Measurements from ENCODE around the gene TMCO2.

TMCO2 gene

GRCh38 chr1:40258445-40258769 lies 10.7 kb downstream of the TMCO2 start:
- Mint-ChIP-seq H3K4me3 (peak overlapping the region; percentile 96), H3K27ac (peak overlapping the region; percentile 99), H3K27me3 (ENCODE audit: low read depth, poor library complexity) (peaks cover 3% of the 10 kb centered on the region), H3K4me1 (peaks cover 23% of the 10 kb centered on the region), H3K9me3 (no peaks in the 10 kb centered on the region), H3K36me3 (ENCODE audit: low read depth) (peaks cover 31% of the 10 kb centered on the region)
- DNase-seq = no peak
- TF ChIP-seq, protein P1, sequence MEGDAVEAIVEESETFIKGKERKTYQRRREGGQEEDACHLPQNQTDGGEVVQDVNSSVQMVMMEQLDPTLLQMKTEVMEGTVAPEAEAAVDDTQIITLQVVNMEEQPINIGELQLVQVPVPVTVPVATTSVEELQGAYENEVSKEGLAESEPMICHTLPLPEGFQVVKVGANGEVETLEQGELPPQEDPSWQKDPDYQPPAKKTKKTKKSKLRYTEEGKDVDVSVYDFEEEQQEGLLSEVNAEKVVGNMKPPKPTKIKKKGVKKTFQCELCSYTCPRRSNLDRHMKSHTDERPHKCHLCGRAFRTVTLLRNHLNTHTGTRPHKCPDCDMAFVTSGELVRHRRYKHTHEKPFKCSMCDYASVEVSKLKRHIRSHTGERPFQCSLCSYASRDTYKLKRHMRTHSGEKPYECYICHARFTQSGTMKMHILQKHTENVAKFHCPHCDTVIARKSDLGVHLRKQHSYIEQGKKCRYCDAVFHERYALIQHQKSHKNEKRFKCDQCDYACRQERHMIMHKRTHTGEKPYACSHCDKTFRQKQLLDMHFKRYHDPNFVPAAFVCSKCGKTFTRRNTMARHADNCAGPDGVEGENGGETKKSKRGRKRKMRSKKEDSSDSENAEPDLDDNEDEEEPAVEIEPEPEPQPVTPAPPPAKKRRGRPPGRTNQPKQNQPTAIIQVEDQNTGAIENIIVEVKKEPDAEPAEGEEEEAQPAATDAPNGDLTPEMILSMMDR (IDR thresholded peaks at IDR 0.05) = no peak

- peaks cover 5% of the 10 kb centered on the region for H3K4me1 Mint-ChIP-seq
- peaks cover 44% of the 10 kb centered on the region for H3K36me3 Mint-ChIP-seq (ENCODE audit: low read depth)
Measured at GRCh38 chr1:40264354-40264781, 16.6 kb downstream of the TMCO2 start.

DNA sequence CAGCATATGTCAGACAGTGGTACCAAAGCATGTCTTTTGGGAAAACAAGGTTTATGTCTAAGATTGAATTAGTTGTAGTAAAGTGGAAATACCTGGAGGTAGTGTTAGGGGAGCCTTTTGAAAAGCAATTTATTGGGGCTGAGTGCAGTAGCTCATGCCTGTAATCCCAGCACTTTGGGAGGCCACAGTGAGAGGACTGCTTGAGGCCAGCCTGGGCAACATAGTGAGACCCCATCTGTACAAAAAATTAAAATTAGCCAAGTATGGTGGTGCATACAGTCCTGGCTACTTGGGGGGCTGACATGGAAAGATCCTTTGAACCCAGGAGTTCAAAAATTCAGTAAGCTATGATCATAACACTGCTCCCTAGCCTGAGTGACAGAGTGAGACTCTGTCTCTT lies 17.6 kb downstream of the TMCO2 start:
- peaks cover 51% of the 10 kb centered on the region for H3K36me3 Mint-ChIP-seq (ENCODE audit: low read depth)
- H3K4me3 Mint-ChIP-seq = no peak overlapping the region
- H3K27me3 Mint-ChIP-seq (ENCODE audit: low read depth, poor library complexity) = peaks cover 3% of the 10 kb centered on the region
- no peaks in the 10 kb centered on the region for H3K9me3 Mint-ChIP-seq
- no peaks in the 10 kb centered on the region for H3K4me1 Mint-ChIP-seq
- DNase-seq = no peak
- H3K27ac Mint-ChIP-seq = no peak overlapping the region
- TF ChIP-seq, protein P1 (IDR thresholded peaks at IDR 0.05) = no peak

More at GRCh38 chr1:40264354-40264781, 16.6 kb downstream of the TMCO2 start:
- Mint-ChIP-seq H3K27me3 (ENCODE audit: low read depth, poor library complexity) (peaks cover 3% of the 10 kb centered on the region), H3K27ac (no peak overlapping the region), H3K4me3 (no peak overlapping the region), H3K9me3 (no peaks in the 10 kb centered on the region)
- no peak for DNase-seq
- TF ChIP-seq, protein P1 (IDR thresholded peaks at IDR 0.05) = no peak

DNA sequence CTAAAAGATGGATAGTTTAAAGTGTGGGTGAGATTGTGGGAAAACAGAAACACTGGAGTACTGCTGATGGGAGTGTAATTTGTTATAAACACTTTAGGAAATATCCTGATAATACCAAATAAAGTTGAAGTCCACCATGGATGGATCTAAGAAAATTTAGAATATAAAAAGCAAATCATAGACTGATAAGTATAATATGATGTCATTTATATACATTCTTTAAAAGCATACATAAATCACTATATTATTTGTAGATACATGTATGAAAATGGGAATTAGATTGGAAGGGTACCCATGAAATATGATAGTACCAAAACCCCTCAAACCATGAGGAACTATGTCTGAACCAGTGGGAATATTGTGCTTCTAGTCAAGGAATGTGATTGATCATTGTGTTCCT lies 18.2 kb downstream of the TMCO2 start:
- peaks cover 51% of the 10 kb centered on the region for H3K36me3 Mint-ChIP-seq (ENCODE audit: low read depth)
- no peaks in the 10 kb centered on the region for H3K4me1 Mint-ChIP-seq
- TF ChIP-seq, protein P1 (IDR thresholded peaks at IDR 0.05) = no peak
- peaks cover 3% of the 10 kb centered on the region for H3K27me3 Mint-ChIP-seq (ENCODE audit: low read depth, poor library complexity)
- no peak for DNase-seq
- no peak overlapping the region for H3K4me3 Mint-ChIP-seq
- no peak overlapping the region for H3K27ac Mint-ChIP-seq
- H3K9me3 Mint-ChIP-seq = no peaks in the 10 kb centered on the region

DNA sequence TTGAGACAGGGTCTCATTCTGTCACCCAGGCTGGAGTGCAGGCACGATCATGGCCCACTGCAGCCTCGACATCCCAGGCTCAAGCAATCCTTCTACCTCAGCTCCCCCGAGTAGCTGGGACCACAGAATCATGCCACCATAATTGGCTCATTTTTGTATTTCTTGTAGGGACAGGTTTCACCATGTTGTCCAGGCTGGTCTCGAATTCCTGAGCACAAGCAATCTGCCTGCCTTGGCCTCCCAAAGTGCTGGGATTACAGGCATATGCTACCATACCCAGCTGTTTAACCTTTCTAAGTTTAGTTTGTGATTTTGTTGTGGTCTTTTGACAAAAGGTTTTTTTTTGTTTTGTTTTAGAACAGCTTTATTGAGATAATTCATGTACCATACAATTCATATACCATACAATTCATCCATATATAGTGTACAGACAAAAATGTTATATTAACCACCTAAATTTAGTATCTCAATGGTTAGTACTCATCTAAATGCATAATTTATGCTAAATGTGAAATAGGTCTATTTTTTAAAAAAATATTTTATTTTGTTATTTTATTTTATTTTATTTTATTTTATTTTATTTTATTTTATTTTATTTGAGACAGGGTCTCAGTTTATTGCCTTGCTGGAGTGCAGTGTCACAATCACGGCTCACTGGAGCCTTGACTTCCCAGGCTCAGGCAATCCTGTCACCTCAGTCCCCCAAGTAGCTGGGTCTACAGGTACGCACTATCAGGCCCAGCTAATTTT lies 19.2 kb downstream of the TMCO2 start:
- Mint-ChIP-seq H3K9me3 (no peaks in the 10 kb centered on the region), H3K36me3 (ENCODE audit: low read depth) (peaks cover 51% of the 10 kb centered on the region), H3K27ac (no peak overlapping the region), H3K4me3 (no peak overlapping the region), H3K27me3 (ENCODE audit: low read depth, poor library complexity) (no peaks in the 10 kb centered on the region), H3K4me1 (no peaks in the 10 kb centered on the region)
- no peak for DNase-seq
- TF ChIP-seq, protein P1 (IDR thresholded peaks at IDR 0.05) = no peak

DNA sequence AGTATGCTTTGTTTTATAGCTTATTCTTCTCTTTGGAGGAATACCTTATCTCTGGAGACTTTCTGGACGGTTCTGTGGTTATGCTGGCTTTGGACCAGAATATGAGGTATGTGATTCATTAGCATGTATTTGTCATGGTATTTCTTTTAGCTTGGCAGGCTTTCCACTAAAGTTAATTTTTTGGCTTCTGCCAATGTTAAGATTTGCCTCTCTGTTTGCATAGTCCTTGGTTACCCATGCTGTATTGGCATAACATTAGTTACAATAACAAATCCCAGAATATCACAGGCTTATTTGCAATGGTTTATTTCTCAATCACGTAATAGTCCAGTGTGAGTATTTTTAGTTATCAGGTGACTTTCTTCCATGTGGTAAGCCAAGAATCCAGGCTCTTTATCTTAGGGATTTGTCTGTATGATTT lies 20.0 kb downstream of the TMCO2 start:
- no peaks in the 10 kb centered on the region for H3K4me1 Mint-ChIP-seq
- DNase-seq = no peak
- TF ChIP-seq, protein P1 (IDR thresholded peaks at IDR 0.05) = no peak
- H3K27ac Mint-ChIP-seq = no peak overlapping the region
- H3K9me3 Mint-ChIP-seq = no peaks in the 10 kb centered on the region
- no peaks in the 10 kb centered on the region for H3K27me3 Mint-ChIP-seq (ENCODE audit: low read depth, poor library complexity)
- H3K36me3 Mint-ChIP-seq (ENCODE audit: low read depth) = peaks cover 51% of the 10 kb centered on the region
- H3K4me3 Mint-ChIP-seq = no peak overlapping the region

All from nephron progenitor cell (in vitro differentiated cells).